ENCODE results near the gene CTSZ.
"Not testable (repeated sequence)": the region's sequence is repeated elsewhere in the genome, so short reads cannot be mapped to it uniquely, and the experiment has no call there.

DNA sequence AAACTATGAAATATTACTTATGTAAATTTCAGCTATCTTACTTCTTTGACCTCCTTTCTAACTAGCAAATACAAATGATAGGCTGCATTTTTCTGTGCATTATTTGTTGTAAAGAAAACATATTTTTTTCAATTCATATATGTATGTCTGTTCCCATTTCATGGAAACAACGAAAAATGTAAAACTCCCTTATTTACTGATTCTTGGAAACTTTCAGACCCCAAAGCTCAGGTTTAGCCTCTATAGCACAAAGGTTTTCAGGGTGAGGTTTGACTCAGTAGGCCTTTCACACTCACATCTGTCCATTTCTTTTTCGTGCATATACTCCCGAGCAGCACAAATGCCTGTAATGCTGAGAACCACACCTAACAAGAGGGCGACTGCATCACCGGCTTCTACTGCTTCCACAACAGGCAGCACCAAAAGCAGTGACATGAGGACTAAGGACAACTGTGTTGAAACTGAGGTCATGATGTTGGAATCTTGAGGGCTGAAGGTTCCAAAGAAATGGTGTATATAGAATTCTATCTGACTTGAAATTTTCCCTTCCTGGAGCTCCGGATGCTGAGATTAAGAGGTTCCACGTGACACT is 59.2 kb downstream of the CTSZ start:
- TF ChIP-seq EZH2 (IDR thresholded peaks at IDR 0.05; ENCODE audit: insufficient read depth, poor library complexity, severe bottlenecking); EZH2phosphoT487 (IDR thresholded peaks at IDR 0.05; ENCODE audit: insufficient read depth, low read depth): not testable (repeated sequence)
